GM23248 (cell line): ENCODE measurements around the gene LIMK1. TPM values are rescaled to one million over a fixed set of nuclear protein-coding genes. Genes with fewer than 3 reads are reported as not detected.

Experiments
- DNase-seq: peaks from one replicate; pipeline ENCODE4 v3.0.0-alpha.2; 2015
- H2AFZ ChIP-seq: fragments of 200-600 bp; sonication (generic); 2 replicates; pipeline ENCODE4 v1.6.1; 2016; ENCODE audit warnings: antibody characterized with exemption
- H3F3A ChIP-seq: fragments of 200-600 bp; sonication (generic); 2 replicates; pipeline ENCODE4 v1.6.1; 2016; ENCODE audit warnings: mild to moderate bottlenecking, antibody characterized with exemption, mixed run types; ENCODE audit not compliant: insufficient read depth
- H3K27ac ChIP-seq: fragments of 200-600 bp; sonication (generic); 2 replicates; pipeline ENCODE4 v1.5.1; 2016; ENCODE audit warnings: mild to moderate bottlenecking
- H3K27me3 ChIP-seq: fragments of 200-600 bp; sonication (generic); replicated peaks from 2 replicates; pipeline ENCODE4 v1.6.1; 2016; ENCODE audit warnings: mild to moderate bottlenecking; ENCODE audit not compliant: insufficient read depth
- H3K36me3 ChIP-seq: fragments of 200-600 bp; sonication (generic); 2 replicates; pipeline ENCODE4 v1.6.1; 2016; ENCODE audit warnings: low read depth, mild to moderate bottlenecking
- H3K4me1 ChIP-seq: fragments of 200-600 bp; sonication (generic); 2 replicates; pipeline ENCODE4 v1.6.1; 2016; ENCODE audit warnings: mild to moderate bottlenecking; ENCODE audit not compliant: insufficient read depth
- H3K4me2 ChIP-seq: fragments of 200-600 bp; sonication (generic); one replicate; pipeline ENCODE4 v1.6.1; 2016; ENCODE audit warnings: mild to moderate bottlenecking; ENCODE audit not compliant: unreplicated experiment
- H3K4me3 ChIP-seq: fragments of 200-600 bp; sonication (generic); 2 replicates; pipeline ENCODE4 v1.5.1; 2016; ENCODE audit warnings: mild to moderate bottlenecking
- H3K79me2 ChIP-seq: fragments of 200-600 bp; sonication (generic); 2 replicates; pipeline ENCODE4 v1.6.1; 2016; ENCODE audit warnings: mild to moderate bottlenecking; ENCODE audit not compliant: insufficient read depth
- H3K9ac ChIP-seq: fragments of 200-600 bp; sonication (generic); 2 replicates; pipeline ENCODE4 v1.6.1; 2016; ENCODE audit warnings: mild to moderate bottlenecking
- H3K9me2 ChIP-seq: fragments of 200-600 bp; sonication (generic); 2 replicates; pipeline ENCODE4 v1.6.1; 2016; ENCODE audit warnings: mixed run types, mild to moderate bottlenecking, moderate library complexity; ENCODE audit not compliant: insufficient read depth
- H3K9me3 ChIP-seq: fragments of 200-600 bp; sonication (generic); one replicate; pipeline ENCODE4 v1.6.1; 2017; ENCODE audit warnings: low read depth
- H4K20me1 ChIP-seq: fragments of 200-600 bp; sonication (generic); 2 replicates; pipeline ENCODE4 v1.6.0; 2016; ENCODE audit not compliant: insufficient read depth
- EZH2 ChIP-seq: fragments of 200-600 bp; sonication (generic); IDR thresholded peaks from 2 replicates; pipeline ENCODE4 v1.6.1; 2018; ENCODE audit warnings: antibody characterized with exemption, mild to moderate bottlenecking; ENCODE audit not compliant: insufficient read depth, poor library complexity, severe bottlenecking
- EZH2phosphoT487 ChIP-seq: fragments of 200-600 bp; sonication (generic); IDR thresholded peaks from 2 replicates; pipeline ENCODE4 v1.6.1; 2018; ENCODE audit warnings: antibody characterized with exemption, moderate library complexity, mild to moderate bottlenecking, low read depth; ENCODE audit not compliant: insufficient read depth
- WGBS, 2 experiments: methylation state at CpG; one replicate each; pipeline ENCODE4 v1.1.6; 2015 to 2017; ENCODE audit warnings: low lambda C conversion rate in 2 of 2, low coverage in 1 of 2; ENCODE audit errors: missing lambda C conversion rate in 2 of 2; 5-methylcytosine and 5-hydroxymethylcytosine counted together
- in situ Hi-C: fragments of 300-500 bp; cut with MboI; formaldehyde crosslinking; loops from 2 replicates; pipeline ENCODE4 v1.15.0; 2020
- polyA plus RNA-seq: library from polyadenylated mRNA; unstranded; fragments of >200 nt; fragmentation: Nextera tagmentation; extraction: Ambion mirVana; gene quantifications from 2 replicates; pipeline ENCODE4 v1.2.1, GENCODE V29; 2016
- total RNA-seq: library from RNA; depleted of rRNA; stranded (reverse); fragments of >200 nt; shearing (Covaris generic); gene quantifications from 2 replicates; pipeline ENCODE4 v1.2.3, GENCODE V29; 2014

LIMK1 gene
- total and polyA plus RNA-seq, 2 experiments from 2014 or later, result 3.9 to 37.3 TPM

DNA sequence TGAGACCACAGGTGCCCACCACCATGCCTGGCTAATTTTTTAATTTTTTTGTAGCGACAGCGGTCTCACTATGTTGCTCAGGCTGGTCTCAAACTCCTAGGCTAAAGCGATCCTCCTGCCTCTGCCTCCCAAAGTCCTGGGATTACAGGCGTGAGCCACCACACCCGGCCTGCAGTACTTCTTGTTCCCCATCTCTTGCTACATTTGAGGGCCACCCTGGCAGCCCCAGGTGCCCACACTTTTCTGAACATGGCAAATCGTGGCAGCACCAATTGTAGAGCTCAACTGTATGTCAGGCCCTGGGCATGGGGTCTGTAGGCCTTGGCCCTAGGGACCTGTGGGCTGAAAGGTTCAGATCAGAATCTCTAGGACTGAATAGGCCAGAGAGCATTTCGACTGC lies 25.1 kb upstream of the LIMK1 start:
- H3K9me2 ChIP-seq, result no peaks in the 10 kb centered on the region
- H3K4me3 ChIP-seq, result no peak overlapping the region
- no peaks in the 10 kb centered on the region for H3K79me2 ChIP-seq
- H3K36me3 ChIP-seq, result no peaks in the 10 kb centered on the region
- WGBS, 2 experiments, result 85 to 86% methylated on average over 7 of the region's 7 CpGs
- H3F3A ChIP-seq, result 0 out of 2 replicates have a peak, but pooled peaks cover 12% of the 10 kb centered on the region
- no peaks in the 10 kb centered on the region for H4K20me1 ChIP-seq
- TF ChIP-seq EZH2phosphoT487 (no peak), EZH2 (no peak)
- no peak for DNase-seq
- H3K9ac ChIP-seq, result no peak overlapping the region
- peaks cover 8% of the 10 kb centered on the region; the same call in 1 of the 2 replicates for H3K4me1 ChIP-seq
- H3K4me2 ChIP-seq, result no peak overlapping the region
- H3K27ac ChIP-seq, result no peak overlapping the region
- in situ Hi-C loops, result no loop called here
- no peaks in the 10 kb centered on the region for H3K9me3 ChIP-seq
- no peaks in the 10 kb centered on the region for H3K27me3 ChIP-seq
- no peak overlapping the region for H2AFZ ChIP-seq

DNA sequence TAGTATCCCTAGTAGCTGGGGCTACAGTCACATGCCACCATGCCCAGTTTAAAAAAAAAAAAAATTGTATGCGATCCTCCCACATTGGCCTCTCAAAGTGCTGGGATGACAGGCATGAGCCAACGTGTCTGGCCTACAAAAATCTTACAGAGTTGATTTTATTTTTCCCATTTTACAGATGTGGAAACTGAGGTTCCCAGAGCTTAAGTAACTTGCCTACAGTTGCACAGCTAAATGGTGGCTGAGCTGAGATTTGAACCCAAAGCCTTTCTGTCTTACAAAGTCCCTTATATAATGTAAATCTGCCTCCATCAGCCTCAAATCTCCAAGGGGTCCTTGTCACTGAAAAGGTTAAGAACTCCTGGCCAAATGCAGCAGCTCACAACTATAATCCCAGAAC lies 24.6 kb upstream of the LIMK1 start:
- Histone ChIP-seq H3K27ac (no peak overlapping the region), H3K9me2 (no peaks in the 10 kb centered on the region), H4K20me1 (no peaks in the 10 kb centered on the region), H3K4me1 (peaks cover 8% of the 10 kb centered on the region; the same call in 1 of the 2 replicates), H2AFZ (no peak overlapping the region), H3K79me2 (no peaks in the 10 kb centered on the region), H3K9ac (no peak overlapping the region), H3K4me2 (no peak overlapping the region), H3F3A (0 out of 2 replicates have a peak, but pooled peaks cover 12% of the 10 kb centered on the region), H3K36me3 (no peaks in the 10 kb centered on the region), H3K27me3 (no peaks in the 10 kb centered on the region), H3K4me3 (no peak overlapping the region), H3K9me3 (no peaks in the 10 kb centered on the region)
- in situ Hi-C loops, result no loop called here
- 47 to 48% methylated on average over 2 of the region's 2 CpGs for WGBS, 2 experiments
- DNase-seq, result no peak
- TF ChIP-seq EZH2phosphoT487 (no peak), EZH2 (no peak)

DNA sequence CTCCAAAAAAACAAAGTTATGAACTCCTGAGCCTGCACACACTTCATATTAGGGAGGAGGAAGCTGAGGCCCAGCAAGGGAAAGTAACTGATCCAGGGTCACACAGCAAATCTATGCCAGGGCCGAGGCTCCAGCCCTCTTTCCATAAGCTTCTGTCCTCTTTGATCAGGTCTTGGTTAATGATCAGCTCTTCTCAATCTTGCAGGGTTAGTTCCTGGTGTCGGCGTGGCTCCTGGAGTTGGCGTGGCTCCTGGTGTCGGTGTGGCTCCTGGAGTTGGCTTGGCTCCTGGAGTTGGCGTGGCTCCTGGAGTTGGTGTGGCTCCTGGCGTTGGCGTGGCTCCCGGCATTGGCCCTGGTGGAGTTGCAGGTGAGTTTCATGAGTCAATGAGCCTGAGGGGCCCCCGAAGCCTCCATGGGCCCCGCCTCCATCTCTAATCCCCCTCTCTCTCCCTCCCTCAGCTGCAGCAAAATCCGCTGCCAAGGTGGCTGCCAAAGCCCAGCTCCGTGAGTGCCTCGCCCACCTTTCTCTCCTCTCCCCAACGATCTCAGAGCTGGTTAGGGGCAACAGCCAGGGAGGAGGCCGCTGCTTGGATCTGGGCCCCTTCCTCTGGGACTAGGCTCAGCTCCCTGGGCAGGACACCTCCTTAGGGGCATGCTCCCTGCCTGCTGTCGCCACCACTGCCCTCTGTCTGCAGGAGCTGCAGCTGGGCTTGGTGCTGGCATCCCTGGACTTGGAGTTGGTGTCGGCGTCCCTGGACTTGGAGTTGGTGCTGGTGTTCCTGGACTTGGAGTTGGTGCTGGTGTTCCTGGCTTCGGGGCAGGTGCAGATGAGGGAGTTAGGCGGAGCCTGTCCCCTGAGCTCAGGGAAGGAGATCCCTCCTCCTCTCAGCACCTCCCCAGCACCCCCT lies 23.7 kb upstream of the LIMK1 start:
- 73 to 74% methylated on average over 19 to 21 of the region's 21 CpGs for WGBS, 2 experiments
- Histone ChIP-seq H3K4me1 (peaks cover 8% of the 10 kb centered on the region; the same call in 1 of the 2 replicates), H3K9me3 (no peaks in the 10 kb centered on the region), H3K4me3 (no peak overlapping the region), H3F3A (0 out of 2 replicates have a peak, but pooled peaks cover 12% of the 10 kb centered on the region), H3K9ac (no peak overlapping the region), H3K79me2 (no peaks in the 10 kb centered on the region), H3K9me2 (no peaks in the 10 kb centered on the region), H3K4me2 (no peak overlapping the region), H3K27ac (no peak overlapping the region), H3K27me3 (no peaks in the 10 kb centered on the region), H4K20me1 (no peaks in the 10 kb centered on the region), H2AFZ (no peak overlapping the region), H3K36me3 (no peaks in the 10 kb centered on the region)
- TF ChIP-seq EZH2phosphoT487 (no peak), EZH2 (no peak)
- no peak for DNase-seq
- in situ Hi-C loops, result loop anchor here (10.0 kb wide), 1 partner anchor 345 kb away; no protein-coding TSS in a partner anchor

DNA sequence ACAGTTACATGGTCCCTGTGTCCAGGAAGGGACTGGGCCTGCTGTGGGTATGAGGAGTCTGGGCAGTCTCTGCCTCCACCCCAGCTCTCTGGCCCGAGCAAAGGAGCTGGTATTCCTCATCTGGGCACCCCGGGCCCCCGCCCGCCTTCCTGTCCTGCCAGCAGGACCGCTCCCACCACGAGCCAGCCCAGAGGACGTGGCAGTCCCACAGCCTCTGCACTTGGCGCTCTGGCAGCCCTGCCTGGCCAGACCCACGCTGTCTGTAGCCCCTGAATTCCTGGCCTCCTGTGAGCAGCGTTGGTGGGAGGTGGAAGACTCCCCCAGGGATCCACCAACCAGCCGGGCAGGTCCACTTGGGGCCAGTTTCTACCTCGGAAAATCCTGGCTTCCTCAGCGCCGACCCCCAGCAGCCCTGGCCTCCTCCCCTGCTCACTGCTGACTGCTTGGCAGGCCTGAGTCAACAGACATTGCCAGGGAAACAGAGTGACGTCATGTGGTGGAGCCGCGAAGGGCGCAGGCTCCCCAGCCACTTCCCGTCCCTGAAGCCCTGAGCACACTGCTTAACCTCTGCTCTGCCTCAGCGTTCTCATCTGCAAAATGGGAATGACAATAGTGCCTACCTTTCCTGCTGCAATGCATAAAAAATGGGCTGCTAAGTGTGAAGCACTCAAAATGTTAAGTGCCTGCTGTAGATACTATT lies 21.6 kb upstream of the LIMK1 start:
- Histone ChIP-seq H3K27me3 (no peaks in the 10 kb centered on the region), H3K4me3 (peak overlapping the region; percentile 72), H3K9ac (peak overlapping the region; percentile 96), H3K36me3 (no peaks in the 10 kb centered on the region), H4K20me1 (no peaks in the 10 kb centered on the region), H3F3A (0 out of 2 replicates have a peak, but pooled peaks cover 12% of the 10 kb centered on the region), H3K79me2 (no peaks in the 10 kb centered on the region), H3K9me2 (no peaks in the 10 kb centered on the region), H3K4me2 (peak overlapping the region; percentile 78), H3K27ac (peak overlapping the region; percentile 96), H3K4me1 (peaks cover 8% of the 10 kb centered on the region; the same call in 1 of the 2 replicates), H3K9me3 (no peaks in the 10 kb centered on the region), H2AFZ (peak overlapping the region; percentile 71)
- in situ Hi-C loops, result loop anchor here (10.0 kb wide), 1 partner anchor 343 kb away; no protein-coding TSS in a partner anchor
- peak; percentile 97 for DNase-seq
- 6 to 8% methylated on average over 17 to 19 of the region's 20 CpGs for WGBS, 2 experiments
- no peak for TF ChIP-seq EZH2phosphoT487
- no peak for TF ChIP-seq EZH2
